Astrocyte of the cerebellum (primary cell): ENCODE measurements around the gene NWD2.

Experiments used
- DNase-seq: peaks from one replicate; pipeline ENCODE4 v3.0.0-alpha.2; 2011; ENCODE audit warnings: low read depth
- H3K4me3 ChIP-seq: 2 replicates; pipeline ENCODE4 v1.5.1; 2011; ENCODE audit warnings: mild to moderate bottlenecking, low read depth, low read length, moderate library complexity
- in situ Hi-C: cut with HindIII; loops from 2 replicates; pipeline ENCODE4 v1.10.0; 2017; ENCODE audit warnings: low sequenced_read_pairs
- TF ChIP-seq, protein P1 (sequence below): IDR thresholded peaks from 2 replicates; pipeline ENCODE4 v1.5.1; 2012; ENCODE audit warnings: low read length, low read depth, moderate library complexity, mild to moderate bottlenecking; ENCODE audit errors: missing control alignments

Gene NWD2

DNA sequence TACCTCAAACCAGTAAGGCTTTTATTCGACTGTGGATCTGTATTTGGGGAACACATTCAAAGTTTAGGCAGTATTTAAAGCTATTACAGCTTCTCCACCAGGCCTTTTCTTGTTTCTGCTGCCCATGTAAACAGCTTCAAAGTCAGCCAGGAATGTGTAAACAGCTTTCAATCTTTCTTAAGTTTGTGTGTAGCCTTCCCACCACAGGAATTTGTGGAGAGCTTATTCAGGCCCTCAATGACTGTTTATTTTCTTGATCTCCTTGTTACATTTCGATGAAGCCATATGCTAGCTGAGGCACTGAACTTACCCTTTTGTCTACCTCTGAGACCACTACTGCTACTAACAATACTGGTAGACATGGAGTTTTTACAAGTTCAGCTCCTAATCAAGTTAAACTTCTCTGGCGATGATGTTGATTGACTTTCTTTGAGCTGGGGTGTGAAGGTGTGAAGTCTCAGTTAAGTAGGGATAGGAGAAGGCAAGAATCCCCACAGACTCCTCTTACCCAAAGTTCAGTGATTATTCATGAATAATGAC, 72.6 kb downstream of the NWD2 start:
- DNase-seq: no peak
- TF ChIP-seq, protein P1, sequence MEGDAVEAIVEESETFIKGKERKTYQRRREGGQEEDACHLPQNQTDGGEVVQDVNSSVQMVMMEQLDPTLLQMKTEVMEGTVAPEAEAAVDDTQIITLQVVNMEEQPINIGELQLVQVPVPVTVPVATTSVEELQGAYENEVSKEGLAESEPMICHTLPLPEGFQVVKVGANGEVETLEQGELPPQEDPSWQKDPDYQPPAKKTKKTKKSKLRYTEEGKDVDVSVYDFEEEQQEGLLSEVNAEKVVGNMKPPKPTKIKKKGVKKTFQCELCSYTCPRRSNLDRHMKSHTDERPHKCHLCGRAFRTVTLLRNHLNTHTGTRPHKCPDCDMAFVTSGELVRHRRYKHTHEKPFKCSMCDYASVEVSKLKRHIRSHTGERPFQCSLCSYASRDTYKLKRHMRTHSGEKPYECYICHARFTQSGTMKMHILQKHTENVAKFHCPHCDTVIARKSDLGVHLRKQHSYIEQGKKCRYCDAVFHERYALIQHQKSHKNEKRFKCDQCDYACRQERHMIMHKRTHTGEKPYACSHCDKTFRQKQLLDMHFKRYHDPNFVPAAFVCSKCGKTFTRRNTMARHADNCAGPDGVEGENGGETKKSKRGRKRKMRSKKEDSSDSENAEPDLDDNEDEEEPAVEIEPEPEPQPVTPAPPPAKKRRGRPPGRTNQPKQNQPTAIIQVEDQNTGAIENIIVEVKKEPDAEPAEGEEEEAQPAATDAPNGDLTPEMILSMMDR: no peak
- in situ Hi-C loops: no loop called here
- H3K4me3 ChIP-seq: no peak overlapping the region

DNA sequence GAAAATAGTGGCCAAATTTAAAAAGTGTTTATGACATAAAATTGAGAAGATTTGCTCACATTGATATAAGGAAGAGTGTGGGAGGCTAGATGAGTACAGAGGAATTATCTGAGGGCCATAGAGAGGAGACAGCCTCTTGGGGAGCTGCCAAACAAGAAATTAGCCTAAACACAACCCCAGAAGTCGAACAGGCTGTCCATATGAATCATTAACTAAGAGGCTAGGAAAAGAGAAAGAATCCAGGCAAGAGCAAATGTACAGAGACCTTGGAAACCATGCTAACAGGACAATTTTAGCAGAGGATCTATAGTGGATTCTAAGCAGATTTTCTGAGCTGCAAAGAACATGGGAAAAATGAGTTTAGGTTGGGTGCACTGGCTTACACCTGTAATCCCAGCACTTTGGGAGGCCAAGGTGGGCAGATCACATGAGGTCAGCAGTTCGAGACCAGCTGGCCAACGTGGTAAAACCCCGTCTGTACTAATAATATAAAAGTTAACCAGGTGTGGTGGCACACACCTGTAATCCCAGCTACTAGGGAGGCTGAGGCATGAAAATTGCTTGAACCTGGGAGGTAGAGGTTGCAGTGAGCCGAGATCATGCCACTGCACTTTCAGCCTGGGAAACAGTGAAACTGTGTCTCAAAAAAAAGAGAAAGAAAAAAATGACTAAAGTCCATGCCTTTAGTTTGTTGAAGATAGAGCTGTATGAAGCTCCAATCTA, 76.1 kb downstream of the NWD2 start:
- H3K4me3 ChIP-seq: no peak overlapping the region
- in situ Hi-C loops: no loop called here
- no peak for DNase-seq
- TF ChIP-seq, protein P1: no peak

DNA sequence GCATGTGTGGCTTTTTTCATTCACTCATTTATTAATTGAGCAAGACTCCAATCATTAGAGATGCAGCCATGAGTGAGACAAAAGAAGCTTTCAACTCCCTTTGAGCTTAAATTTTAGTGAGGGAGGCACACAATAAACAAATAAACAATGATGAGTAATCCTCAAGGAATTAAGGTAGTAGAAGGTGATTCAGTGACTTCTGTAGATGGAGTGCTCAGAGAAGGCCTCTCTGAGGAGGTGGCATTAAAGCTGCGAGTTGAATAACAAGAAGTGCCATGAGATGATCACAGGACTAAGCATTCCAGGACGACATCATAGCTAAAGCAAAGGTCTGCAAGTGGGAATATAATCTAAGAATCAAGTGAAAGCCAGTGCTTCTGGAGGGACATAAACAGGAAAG, 77.6 kb downstream of the NWD2 start:
- in situ Hi-C loops: no loop called here
- no peak for DNase-seq
- TF ChIP-seq, protein P1: no peak
- no peak overlapping the region for H3K4me3 ChIP-seq

DNA sequence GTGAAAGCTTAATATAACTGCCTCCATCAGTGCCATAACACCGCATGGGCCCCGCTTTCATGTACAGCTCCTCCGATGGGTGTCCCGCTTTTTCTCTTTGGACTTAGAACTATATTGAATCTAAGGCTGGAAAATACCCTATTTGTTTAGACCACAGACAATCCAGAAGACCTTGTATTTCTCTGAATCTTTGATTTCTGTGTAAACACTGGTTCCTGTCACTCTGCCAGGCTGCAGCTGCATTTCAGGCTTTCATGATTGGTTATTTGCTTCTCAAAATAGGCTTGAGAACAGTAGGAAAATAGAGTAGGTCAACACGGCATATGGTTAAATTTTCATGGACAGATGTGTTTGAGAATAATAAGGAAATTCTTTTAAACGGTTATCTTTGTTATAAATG, 80.0 kb downstream of the NWD2 start:
- TF ChIP-seq, protein P1: no peak
- H3K4me3 ChIP-seq: no peak overlapping the region
- no peak for DNase-seq
- in situ Hi-C loops: no loop called here

DNA sequence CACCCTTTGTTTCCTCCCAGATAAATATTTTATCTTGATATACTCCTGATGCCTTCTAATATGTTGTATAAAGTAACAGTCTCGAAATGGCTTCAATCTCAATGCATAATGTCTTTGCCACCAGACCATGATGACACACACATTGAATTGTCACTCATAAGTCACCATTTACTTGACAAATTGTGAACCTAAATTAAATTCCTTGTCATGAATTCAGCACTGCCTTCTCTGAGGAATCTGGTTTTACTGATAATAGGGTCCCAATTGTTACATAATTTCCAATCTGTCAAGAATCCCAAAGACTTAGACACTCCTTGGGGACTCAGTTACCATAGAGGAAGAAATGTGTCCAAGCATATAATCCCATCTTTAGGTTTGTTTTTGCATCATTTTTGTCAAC, 82.3 kb downstream of the NWD2 start:
- no peak overlapping the region for H3K4me3 ChIP-seq
- no peak for DNase-seq
- in situ Hi-C loops: no loop called here
- TF ChIP-seq, protein P1: no peak

DNA sequence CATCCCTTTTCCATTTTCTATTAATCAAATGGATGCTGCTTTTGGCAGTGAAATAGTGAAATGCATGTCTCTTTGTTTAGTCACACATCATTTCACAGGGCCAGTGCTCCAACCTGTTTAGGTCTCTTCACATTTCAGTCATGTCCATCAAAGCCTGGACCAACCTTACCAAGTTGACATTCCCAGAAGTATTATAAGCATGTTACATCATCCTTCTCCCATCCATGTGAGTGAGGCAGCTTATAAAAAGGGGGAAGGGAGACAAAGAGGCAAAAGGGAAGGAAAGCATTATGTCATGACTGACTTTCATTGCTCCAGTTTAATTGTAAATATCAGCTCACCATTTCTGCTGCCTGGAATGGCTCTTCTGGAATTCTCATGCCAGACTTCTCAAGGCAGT, 94.4 kb downstream of the NWD2 start:
- in situ Hi-C loops: no loop called here
- DNase-seq: no peak
- H3K4me3 ChIP-seq: no peak overlapping the region
- TF ChIP-seq, protein P1: no peak
